ENCODE measurements around the gene MZB1.
"Not testable (repeated sequence)": the region's sequence is repeated elsewhere in the genome, so short reads cannot be mapped to it uniquely, and the experiment has no call there.

MZB1 gene

GRCh38 chr5:139392678-139393496, 3.2 kb upstream of the MZB1 start:
- DNase-seq (ENCODE audit: low read depth in 2 of 2): peak in 1 of 2 experiments; percentile 78

- DNase-seq (ENCODE audit: low read depth in 2 of 2): no peak
Measured at GRCh38 chr5:139392324-139392677, 2.6 kb upstream of the MZB1 start.

GRCh38 chr5:139391570-139392323, 2.0 kb upstream of the MZB1 start:
- DNase-seq (ENCODE audit: low read depth in 2 of 2): no peak

- no peak for DNase-seq (ENCODE audit: low read depth in 2 of 2)
Measured at GRCh38 chr5:139390639-139391569, 1.2 kb upstream of the MZB1 start.

- DNase-seq (ENCODE audit: low read depth in 2 of 2): no peak
Measured at GRCh38 chr5:139388198-139388821, 1.4 kb downstream of the MZB1 start.

- no peak for DNase-seq (ENCODE audit: low read depth in 2 of 2)
Measured at GRCh38 chr5:139387611-139388197, 2.0 kb downstream of the MZB1 start.

GRCh38 chr5:139386956-139387355, 2.8 kb downstream of the MZB1 start:
- not testable (repeated sequence) for DNase-seq (ENCODE audit: low read depth in 2 of 2)

- no peak for DNase-seq (ENCODE audit: low read depth in 2 of 2)
Measured at GRCh38 chr5:139386050-139386438, 3.7 kb downstream of the MZB1 start.

- DNase-seq (ENCODE audit: low read depth in 2 of 2): no peak
Measured at GRCh38 chr5:139385061-139386049, 4.4 kb downstream of the MZB1 start.

GRCh38 chr5:139384591-139385051, 5.1 kb downstream of the MZB1 start:
- DNase-seq (ENCODE audit: low read depth in 2 of 2): no peak

GRCh38 chr5:139383993-139384590, 5.6 kb downstream of the MZB1 start:
- no peak for DNase-seq (ENCODE audit: low read depth in 2 of 2)

GRCh38 chr5:139383275-139383992, 6.3 kb downstream of the MZB1 start, which contains the start of gene SLC23A1:
SLC23A1 (minus strand) TSS chr5:139383297; CDS start chr5:139383253, 44 bp downstream.
- no peak for DNase-seq (ENCODE audit: low read depth in 2 of 2)

GRCh38 chr5:139382807-139383206, 6.9 kb downstream of the MZB1 start:
- DNase-seq (ENCODE audit: low read depth in 2 of 2): no peak

- no peak for DNase-seq (ENCODE audit: low read depth in 2 of 2)
Measured at GRCh38 chr5:139381837-139382761, 7.6 kb downstream of the MZB1 start.

GRCh38 chr5:139379626-139380449, 9.9 kb downstream of the MZB1 start:
- no peak for DNase-seq (ENCODE audit: low read depth in 2 of 2)

GRCh38 chr5:139378941-139379361, 10.8 kb downstream of the MZB1 start:
- DNase-seq (ENCODE audit: low read depth in 2 of 2): no peak

Data from stimulated activated CD4-positive, alpha-beta T cell treated with anti-CD3 and anti-CD28 coated beads, Interleukin-12 subunit alpha, Interleukin-12 subunit beta, amount 100 ng/mL, for 24 hours (primary cell).